ENCODE data around the gene CENPU.

DNA sequence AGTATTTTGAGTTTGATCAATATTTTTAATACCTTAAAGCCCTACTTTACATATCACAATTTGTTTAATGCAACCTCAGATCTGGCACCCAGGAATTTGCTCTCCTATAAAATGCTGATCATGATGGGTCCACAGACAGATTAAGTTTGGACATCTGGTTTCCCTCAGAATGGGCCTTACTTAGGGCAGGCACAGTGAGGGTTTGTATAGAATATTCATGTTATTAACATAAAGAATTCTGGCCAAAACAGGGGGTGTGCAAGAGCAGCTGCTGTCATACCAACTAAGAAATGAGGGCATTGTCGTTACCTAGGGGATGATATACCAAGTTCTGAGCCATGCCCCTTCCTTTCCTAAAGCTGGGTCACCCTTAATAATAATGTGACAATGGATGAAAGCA, 37.5 kb upstream of the CENPU start:
- TF ChIP-seq EGR1 (IDR thresholded peaks at IDR 0.05; ENCODE audit: borderline replicate concordance in 1 of 2, low read depth in 2 of 2, low read length in 2 of 2): no peak
- no peak for TF ChIP-seq EZH2 (IDR thresholded peaks at IDR 0.05; ENCODE audit: borderline replicate concordance, control insufficient read depth, low read depth, low read length)
